HEK293 (cell line): Measurements from ENCODE around the gene NR4A3.

ENCODE experiments used
- MYNN ChIP-seq: fragments of 450-650 bp; formaldehyde crosslinking; IDR thresholded peaks from 2 replicates; pipeline ENCODE4 v1.5.1; 2016; ENCODE audit warnings: missing biosample characterization, missing genetic modification characterization, borderline replicate concordance
- SETDB1 ChIP-seq: IDR thresholded peaks from one replicate; pipeline ENCODE4 v1.6.1; 2017; ENCODE audit warnings: mild to moderate bottlenecking, low read length, moderate library complexity, mixed read lengths; ENCODE audit not compliant: insufficient read length
- ZFP37 ChIP-seq: fragments of 450-650 bp; formaldehyde crosslinking; IDR thresholded peaks from 2 replicates; pipeline ENCODE4 v1.5.1; 2016; ENCODE audit warnings: missing biosample characterization, missing genetic modification characterization
- ZNF211 ChIP-seq: fragments of 450-650 bp; formaldehyde crosslinking; IDR thresholded peaks from 2 replicates; pipeline ENCODE4 v1.5.1; 2016; ENCODE audit warnings: low read depth, missing biosample characterization, missing genetic modification characterization
- ZNF350 ChIP-seq: fragments of 450-650 bp; formaldehyde crosslinking; IDR thresholded peaks from 2 replicates; pipeline ENCODE4 v1.5.0; 2017; ENCODE audit warnings: missing biosample characterization, mild to moderate bottlenecking, missing genetic modification characterization
- ZNF596 ChIP-seq: fragments of 450-650 bp; IDR thresholded peaks from 2 replicates; pipeline ENCODE4 v1.5.0; 2018; ENCODE audit warnings: missing biosample characterization, mild to moderate bottlenecking, missing genetic modification characterization, moderate library complexity
- TF ChIP-seq, protein P1 (sequence below): fragments of 450-650 bp; formaldehyde crosslinking; IDR thresholded peaks from 2 replicates; pipeline ENCODE4 v1.5.1; 2016; ENCODE audit warnings: missing biosample characterization, missing genetic modification characterization
- TF ChIP-seq, protein P2 (sequence below): fragments of 450-650 bp; formaldehyde crosslinking; IDR thresholded peaks from 2 replicates; pipeline ENCODE4 v1.5.1; 2016; ENCODE audit warnings: missing biosample characterization, missing genetic modification characterization
- TF ChIP-seq, protein P3 (sequence below): fragments of 450-650 bp; formaldehyde crosslinking; IDR thresholded peaks from 2 replicates; pipeline ENCODE4 v1.5.1; 2016; ENCODE audit warnings: missing biosample characterization, missing genetic modification characterization
- TF ChIP-seq, protein P4 (sequence below): fragments of 450-650 bp; formaldehyde crosslinking; IDR thresholded peaks from 2 replicates; pipeline ENCODE4 v1.5.1; 2016; ENCODE audit warnings: missing biosample characterization, missing genetic modification characterization
- TF ChIP-seq, protein P5 (sequence below): IDR thresholded peaks from 2 replicates; pipeline ENCODE4 v1.6.1; 2011; ENCODE audit warnings: mild to moderate bottlenecking, low read depth, low read length, borderline replicate concordance
- TF ChIP-seq, protein P6 (sequence below): fragments of 450-650 bp; formaldehyde crosslinking; IDR thresholded peaks from 2 replicates; pipeline ENCODE4 v1.5.1; 2016; ENCODE audit warnings: missing biosample characterization, missing genetic modification characterization, borderline replicate concordance
- TF ChIP-seq, protein P7 (sequence below): fragments of 450-650 bp; formaldehyde crosslinking; IDR thresholded peaks from 2 replicates; pipeline ENCODE4 v1.5.0; 2017; ENCODE audit warnings: missing biosample characterization, missing genetic modification characterization, borderline replicate concordance
- TF ChIP-seq, protein P8 (sequence below): sonication (generic); formaldehyde crosslinking; IDR thresholded peaks from 2 replicates; pipeline ENCODE4 v1.8.1; 2022; ENCODE audit warnings: mild to moderate bottlenecking, moderate library complexity, missing genetic modification reagents

DNA sequence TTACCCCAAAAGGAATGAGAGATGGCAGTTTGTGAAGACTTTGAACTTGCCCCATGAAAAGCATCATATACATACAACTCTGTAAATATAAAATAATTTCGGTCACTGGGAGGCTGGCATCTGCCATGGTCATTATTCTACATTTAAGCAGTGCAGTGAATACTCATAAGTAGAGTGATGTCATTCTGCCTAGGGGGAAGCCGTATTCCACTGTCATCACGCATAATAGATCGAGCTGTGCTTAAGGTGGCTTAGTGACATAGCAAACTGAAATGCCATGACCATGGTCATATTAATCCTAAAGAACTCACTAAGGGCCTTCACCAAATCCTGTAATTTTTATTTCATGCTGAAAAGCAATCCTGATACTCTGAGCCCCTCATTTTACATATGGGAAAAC lies 42.4 kb upstream of the NR4A3 start:
- TF ChIP-seq, protein P1, sequence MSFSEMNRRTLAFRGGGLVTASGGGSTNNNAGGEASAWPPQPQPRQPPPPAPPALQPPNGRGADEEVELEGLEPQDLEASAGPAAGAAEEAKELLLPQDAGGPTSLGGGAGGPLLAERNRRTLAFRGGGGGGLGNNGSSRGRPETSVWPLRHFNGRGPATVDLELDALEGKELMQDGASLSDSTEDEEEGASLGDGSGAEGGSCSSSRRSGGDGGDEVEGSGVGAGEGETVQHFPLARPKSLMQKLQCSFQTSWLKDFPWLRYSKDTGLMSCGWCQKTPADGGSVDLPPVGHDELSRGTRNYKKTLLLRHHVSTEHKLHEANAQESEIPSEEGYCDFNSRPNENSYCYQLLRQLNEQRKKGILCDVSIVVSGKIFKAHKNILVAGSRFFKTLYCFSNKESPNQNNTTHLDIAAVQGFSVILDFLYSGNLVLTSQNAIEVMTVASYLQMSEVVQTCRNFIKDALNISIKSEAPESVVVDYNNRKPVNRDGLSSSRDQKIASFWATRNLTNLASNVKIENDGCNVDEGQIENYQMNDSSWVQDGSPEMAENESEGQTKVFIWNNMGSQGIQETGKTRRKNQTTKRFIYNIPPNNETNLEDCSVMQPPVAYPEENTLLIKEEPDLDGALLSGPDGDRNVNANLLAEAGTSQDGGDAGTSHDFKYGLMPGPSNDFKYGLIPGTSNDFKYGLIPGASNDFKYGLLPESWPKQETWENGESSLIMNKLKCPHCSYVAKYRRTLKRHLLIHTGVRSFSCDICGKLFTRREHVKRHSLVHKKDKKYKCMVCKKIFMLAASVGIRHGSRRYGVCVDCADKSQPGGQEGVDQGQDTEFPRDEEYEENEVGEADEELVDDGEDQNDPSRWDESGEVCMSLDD (tag by site-specific recombination) = no peak
- TF ChIP-seq, protein P2, sequence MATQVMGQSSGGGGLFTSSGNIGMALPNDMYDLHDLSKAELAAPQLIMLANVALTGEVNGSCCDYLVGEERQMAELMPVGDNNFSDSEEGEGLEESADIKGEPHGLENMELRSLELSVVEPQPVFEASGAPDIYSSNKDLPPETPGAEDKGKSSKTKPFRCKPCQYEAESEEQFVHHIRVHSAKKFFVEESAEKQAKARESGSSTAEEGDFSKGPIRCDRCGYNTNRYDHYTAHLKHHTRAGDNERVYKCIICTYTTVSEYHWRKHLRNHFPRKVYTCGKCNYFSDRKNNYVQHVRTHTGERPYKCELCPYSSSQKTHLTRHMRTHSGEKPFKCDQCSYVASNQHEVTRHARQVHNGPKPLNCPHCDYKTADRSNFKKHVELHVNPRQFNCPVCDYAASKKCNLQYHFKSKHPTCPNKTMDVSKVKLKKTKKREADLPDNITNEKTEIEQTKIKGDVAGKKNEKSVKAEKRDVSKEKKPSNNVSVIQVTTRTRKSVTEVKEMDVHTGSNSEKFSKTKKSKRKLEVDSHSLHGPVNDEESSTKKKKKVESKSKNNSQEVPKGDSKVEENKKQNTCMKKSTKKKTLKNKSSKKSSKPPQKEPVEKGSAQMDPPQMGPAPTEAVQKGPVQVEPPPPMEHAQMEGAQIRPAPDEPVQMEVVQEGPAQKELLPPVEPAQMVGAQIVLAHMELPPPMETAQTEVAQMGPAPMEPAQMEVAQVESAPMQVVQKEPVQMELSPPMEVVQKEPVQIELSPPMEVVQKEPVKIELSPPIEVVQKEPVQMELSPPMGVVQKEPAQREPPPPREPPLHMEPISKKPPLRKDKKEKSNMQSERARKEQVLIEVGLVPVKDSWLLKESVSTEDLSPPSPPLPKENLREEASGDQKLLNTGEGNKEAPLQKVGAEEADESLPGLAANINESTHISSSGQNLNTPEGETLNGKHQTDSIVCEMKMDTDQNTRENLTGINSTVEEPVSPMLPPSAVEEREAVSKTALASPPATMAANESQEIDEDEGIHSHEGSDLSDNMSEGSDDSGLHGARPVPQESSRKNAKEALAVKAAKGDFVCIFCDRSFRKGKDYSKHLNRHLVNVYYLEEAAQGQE (tag by site-specific recombination) = no peak
- TF ChIP-seq, protein P3, sequence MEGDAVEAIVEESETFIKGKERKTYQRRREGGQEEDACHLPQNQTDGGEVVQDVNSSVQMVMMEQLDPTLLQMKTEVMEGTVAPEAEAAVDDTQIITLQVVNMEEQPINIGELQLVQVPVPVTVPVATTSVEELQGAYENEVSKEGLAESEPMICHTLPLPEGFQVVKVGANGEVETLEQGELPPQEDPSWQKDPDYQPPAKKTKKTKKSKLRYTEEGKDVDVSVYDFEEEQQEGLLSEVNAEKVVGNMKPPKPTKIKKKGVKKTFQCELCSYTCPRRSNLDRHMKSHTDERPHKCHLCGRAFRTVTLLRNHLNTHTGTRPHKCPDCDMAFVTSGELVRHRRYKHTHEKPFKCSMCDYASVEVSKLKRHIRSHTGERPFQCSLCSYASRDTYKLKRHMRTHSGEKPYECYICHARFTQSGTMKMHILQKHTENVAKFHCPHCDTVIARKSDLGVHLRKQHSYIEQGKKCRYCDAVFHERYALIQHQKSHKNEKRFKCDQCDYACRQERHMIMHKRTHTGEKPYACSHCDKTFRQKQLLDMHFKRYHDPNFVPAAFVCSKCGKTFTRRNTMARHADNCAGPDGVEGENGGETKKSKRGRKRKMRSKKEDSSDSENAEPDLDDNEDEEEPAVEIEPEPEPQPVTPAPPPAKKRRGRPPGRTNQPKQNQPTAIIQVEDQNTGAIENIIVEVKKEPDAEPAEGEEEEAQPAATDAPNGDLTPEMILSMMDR = no peak
- TF ChIP-seq ZFP37 (tag by site-specific recombination) (no peak), MYNN (no peak), ZNF350 (tag by site-specific recombination) (no peak), ZNF211 (tag by site-specific recombination) (no peak), SETDB1 (no peak), ZNF596 (no peak)
- TF ChIP-seq, protein P4, sequence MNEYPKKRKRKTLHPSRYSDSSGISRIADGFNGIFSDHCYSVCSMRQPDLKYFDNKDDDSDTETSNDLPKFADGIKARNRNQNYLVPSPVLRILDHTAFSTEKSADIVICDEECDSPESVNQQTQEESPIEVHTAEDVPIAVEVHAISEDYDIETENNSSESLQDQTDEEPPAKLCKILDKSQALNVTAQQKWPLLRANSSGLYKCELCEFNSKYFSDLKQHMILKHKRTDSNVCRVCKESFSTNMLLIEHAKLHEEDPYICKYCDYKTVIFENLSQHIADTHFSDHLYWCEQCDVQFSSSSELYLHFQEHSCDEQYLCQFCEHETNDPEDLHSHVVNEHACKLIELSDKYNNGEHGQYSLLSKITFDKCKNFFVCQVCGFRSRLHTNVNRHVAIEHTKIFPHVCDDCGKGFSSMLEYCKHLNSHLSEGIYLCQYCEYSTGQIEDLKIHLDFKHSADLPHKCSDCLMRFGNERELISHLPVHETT (tag by site-specific recombination) = no peak
- TF ChIP-seq, protein P5, sequence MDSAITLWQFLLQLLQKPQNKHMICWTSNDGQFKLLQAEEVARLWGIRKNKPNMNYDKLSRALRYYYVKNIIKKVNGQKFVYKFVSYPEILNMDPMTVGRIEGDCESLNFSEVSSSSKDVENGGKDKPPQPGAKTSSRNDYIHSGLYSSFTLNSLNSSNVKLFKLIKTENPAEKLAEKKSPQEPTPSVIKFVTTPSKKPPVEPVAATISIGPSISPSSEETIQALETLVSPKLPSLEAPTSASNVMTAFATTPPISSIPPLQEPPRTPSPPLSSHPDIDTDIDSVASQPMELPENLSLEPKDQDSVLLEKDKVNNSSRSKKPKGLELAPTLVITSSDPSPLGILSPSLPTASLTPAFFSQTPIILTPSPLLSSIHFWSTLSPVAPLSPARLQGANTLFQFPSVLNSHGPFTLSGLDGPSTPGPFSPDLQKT = no peak
- TF ChIP-seq, protein P6, sequence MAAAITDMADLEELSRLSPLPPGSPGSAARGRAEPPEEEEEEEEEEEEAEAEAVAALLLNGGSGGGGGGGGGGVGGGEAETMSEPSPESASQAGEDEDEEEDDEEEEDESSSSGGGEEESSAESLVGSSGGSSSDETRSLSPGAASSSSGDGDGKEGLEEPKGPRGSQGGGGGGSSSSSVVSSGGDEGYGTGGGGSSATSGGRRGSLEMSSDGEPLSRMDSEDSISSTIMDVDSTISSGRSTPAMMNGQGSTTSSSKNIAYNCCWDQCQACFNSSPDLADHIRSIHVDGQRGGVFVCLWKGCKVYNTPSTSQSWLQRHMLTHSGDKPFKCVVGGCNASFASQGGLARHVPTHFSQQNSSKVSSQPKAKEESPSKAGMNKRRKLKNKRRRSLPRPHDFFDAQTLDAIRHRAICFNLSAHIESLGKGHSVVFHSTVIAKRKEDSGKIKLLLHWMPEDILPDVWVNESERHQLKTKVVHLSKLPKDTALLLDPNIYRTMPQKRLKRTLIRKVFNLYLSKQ = no peak
- TF ChIP-seq, protein P7, sequence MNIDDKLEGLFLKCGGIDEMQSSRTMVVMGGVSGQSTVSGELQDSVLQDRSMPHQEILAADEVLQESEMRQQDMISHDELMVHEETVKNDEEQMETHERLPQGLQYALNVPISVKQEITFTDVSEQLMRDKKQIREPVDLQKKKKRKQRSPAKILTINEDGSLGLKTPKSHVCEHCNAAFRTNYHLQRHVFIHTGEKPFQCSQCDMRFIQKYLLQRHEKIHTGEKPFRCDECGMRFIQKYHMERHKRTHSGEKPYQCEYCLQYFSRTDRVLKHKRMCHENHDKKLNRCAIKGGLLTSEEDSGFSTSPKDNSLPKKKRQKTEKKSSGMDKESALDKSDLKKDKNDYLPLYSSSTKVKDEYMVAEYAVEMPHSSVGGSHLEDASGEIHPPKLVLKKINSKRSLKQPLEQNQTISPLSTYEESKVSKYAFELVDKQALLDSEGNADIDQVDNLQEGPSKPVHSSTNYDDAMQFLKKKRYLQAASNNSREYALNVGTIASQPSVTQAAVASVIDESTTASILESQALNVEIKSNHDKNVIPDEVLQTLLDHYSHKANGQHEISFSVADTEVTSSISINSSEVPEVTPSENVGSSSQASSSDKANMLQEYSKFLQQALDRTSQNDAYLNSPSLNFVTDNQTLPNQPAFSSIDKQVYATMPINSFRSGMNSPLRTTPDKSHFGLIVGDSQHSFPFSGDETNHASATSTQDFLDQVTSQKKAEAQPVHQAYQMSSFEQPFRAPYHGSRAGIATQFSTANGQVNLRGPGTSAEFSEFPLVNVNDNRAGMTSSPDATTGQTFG (tag by site-specific recombination) = no peak
- TF ChIP-seq, protein P8, sequence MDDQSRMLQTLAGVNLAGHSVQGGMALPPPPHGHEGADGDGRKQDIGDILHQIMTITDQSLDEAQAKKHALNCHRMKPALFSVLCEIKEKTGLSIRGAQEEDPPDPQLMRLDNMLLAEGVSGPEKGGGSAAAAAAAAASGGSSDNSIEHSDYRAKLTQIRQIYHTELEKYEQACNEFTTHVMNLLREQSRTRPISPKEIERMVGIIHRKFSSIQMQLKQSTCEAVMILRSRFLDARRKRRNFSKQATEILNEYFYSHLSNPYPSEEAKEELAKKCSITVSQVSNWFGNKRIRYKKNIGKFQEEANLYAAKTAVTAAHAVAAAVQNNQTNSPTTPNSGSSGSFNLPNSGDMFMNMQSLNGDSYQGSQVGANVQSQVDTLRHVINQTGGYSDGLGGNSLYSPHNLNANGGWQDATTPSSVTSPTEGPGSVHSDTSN (CRISPR knock-in tag) = no peak
